GM11168 (cell line): ENCODE data around the gene CACNB4.
"Not testable (repeated sequence)": the region's sequence is repeated elsewhere in the genome, so short reads cannot be mapped to it uniquely, and the experiment has no call there.

ENCODE experiments used
- in situ Hi-C: fragments of 300-500 bp; cut with MboI; formaldehyde crosslinking; loops from one replicate; pipeline ENCODE4 v1.12.0; 2022; ENCODE audit warnings: low sequenced_read_pairs; ENCODE audit not compliant: unreplicated experiment

CACNB4 gene

DNA sequence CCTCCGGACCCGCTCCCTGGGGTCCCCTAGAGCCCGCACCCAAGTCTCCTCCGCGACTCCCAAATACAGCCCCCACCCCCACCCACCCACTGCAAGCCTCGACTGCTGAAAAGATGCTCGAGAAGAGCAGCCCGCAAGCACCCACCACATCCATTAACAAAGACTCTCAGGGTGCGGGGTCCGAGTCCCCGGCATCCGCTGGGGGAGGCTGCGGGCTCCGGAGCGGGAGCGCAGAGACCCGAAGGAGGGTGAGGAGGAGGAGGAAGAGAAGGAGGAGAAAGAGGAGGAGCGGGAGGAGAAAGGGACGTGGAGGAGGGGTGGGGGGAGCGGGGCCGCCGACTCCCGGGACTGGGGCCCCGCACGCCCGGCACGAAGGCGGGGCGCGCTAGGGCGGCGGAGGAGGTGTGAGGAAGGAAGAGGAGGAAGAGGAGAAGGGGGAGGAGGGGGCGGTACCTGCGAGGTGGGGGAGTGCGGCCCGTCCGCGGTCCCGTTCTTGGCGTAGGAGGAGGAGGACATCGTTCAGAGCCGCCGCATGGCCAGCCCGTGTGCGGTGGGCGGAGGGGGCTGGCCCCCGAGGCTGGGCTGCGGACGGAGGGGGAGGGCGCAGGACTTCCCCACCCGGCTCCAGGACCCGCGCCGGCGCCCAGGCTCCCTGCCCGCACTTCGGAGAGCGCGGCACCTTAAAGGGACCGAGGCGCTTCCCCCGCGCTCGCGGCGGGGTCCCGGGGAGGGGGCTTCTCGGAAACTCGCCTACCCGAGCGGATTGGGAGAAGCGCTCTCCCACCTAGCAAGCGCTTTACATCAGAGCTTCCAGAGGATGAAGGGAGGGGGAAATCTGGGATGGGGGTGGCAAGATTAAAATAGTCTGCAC lies at the start of gene CACNB4:
CACNB4 (minus strand) TSS at position 549 of the 871 bp plus-strand sequence.
- in situ Hi-C loops: no loop called here

DNA sequence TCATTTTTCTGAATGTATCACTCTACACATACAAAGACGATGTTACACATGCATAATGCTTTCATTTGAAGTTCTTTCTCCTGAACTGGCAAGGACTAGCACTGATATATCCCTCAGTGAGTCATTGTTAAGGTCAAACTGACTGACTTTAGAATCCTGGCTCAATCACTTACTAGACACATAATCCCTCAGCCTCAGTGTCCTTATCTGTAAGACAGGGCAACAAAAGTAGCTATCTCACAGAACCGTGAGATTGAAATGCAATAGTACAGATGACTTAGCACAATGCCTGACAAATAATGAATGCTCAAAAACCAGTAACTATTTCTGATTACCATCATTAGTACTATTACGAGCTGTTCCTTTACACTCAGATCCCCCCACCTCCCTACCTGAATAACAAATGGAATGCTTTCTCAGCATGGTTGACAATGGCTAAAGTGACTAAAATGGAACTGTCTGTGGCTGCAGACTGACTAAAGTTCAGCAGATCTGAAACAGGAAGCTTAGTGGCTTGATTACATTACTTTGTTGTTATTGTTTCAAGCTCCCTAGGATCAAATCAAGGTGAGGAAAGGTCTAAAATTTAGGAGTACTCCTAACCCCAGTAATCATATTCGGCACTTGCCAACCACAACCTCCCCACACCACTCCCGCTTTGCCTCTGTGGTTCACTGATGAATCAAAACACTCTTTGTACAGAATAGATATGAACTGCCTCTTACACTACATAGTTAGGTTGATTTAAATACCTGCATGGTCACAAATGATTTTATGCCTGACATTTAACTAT lies 35.8 kb upstream of the CACNB4 start:
- in situ Hi-C loops: no loop called here

DNA sequence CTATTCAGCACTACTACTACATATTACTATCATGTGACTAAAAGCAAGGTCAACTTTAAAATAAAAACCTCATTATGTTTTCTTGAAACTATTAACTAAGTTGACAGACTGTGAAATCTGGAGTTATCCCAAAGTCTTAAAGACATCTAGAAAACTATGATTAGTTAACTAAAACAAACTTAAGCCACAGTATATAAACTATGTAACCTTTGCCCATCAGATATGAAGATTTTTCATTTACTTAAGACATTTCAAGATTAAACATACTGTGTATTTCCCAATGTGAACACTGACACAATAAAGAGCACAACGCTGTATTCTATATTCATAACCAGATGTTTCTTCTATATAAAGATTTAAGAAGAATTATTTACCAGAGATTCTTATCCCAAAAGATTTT lies 33.5 kb upstream of the CACNB4 start:
- in situ Hi-C loops: no loop called here

DNA sequence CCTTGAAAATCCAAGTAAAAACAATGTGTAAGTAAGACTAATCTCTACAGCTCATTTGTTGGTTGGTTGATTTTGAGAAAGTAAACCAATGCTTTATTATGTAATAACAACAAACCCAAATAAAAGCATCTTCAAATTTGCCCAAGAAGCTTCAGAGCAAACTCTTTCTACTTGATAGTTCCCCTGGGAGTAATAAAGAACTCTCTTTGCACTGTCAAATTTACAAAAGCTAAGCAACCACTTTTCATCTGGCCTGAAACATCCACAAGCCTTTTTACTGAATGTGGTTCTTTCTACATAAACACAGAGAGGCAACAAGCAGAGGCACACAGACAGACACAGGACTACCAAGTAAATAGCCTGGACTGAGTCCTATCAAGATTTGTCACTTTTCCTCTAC lies 28.8 kb upstream of the CACNB4 start:
- in situ Hi-C loops: no loop called here

DNA sequence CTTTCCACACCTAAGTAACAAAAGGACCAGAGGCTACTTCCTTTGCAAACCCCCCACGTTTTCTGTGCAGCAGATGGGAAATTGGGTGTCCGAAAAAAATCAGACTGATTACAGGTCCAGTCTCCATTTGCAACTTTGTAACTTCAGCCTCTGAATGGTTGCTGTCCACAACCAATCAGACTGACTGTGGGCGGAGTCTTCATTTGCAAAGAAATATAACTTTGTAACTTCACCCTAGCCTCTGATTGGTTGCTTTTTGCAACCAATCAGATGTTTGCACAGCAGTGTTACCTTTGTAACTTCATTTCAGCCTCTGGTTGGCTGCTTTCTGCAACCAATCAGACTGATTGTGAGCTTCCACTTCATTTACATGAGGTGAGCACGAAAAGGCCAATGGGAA lies 27.8 kb upstream of the CACNB4 start:
- in situ Hi-C loops: no loop called here

DNA sequence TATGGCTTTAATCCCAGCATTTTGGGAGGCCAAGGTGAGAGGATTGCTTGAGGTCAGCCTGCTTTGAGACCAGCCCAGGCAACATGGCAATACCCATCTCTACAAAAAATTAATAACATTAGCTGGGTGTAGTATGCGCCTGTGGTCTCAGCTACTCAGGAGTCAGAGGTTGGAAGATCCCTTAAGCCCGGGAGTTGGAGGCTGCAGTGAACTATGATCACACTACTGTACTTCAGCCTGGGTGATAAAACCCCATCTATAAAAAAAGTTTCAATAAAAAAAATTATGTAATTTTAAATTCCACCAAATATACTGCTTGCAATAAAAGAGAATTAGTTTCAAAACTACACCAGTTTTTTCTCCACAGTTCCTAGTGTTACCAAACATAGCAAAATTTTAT lies 23.3 kb upstream of the CACNB4 start:
- in situ Hi-C loops: no loop called here

DNA sequence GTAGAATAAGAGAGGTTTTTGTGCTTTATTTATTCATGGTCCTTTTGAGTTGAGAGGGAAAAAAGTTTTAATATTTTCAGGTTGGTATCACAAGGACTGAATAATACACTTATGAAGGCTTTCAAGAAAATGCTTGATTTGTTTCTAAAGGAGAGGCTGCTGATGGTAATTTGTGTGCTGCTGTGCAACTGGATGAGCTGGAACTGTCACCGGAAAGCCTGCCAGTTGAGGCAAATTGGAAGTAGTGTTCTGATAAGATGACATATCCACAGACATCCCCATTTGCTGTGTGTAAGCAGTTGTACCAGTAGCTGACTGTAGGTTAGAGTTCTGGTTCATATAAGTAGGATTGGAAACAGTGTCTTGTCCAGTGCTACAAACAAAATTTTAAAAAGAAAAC lies 21.6 kb upstream of the CACNB4 start:
- in situ Hi-C loops: no loop called here

DNA sequence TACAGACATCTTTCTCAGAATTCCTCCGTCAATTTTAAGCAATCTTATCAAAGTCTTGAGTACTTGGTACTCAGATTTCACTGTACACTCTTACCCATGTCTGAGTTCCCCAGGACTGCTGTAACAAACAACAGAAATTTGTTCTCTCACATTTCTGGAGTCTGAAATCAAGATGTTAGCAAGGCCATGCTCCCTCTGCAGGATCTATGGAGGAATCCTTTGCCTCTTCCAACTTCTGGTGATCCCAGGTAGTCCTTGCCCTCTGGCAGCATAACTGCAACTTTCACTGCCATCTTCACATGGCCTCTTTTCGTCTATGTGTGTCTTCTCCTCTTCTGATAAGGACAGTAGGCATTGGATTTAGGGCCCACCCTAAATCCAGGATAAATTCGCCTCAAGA lies 17.1 kb upstream of the CACNB4 start:
- in situ Hi-C loops: no loop called here

DNA sequence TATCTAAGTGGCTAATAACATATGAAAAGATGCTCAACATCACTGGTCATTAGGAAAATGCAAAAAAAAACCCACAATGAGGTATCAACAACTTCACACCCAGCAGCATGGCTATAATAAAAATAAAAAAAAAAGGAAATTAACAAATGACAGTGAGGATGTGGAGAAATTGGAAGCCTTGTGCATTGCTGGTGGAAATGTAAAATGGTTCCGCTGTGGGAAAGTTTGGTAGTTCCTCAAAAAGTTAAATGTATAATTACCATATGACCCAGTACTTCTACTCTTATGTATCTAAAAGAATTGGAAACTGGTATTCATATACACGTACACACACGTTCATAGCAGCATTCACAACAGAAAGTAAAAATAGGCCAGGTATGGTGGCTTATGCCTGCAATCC lies 15.5 kb upstream of the CACNB4 start:
- in situ Hi-C loops: no loop called here

DNA sequence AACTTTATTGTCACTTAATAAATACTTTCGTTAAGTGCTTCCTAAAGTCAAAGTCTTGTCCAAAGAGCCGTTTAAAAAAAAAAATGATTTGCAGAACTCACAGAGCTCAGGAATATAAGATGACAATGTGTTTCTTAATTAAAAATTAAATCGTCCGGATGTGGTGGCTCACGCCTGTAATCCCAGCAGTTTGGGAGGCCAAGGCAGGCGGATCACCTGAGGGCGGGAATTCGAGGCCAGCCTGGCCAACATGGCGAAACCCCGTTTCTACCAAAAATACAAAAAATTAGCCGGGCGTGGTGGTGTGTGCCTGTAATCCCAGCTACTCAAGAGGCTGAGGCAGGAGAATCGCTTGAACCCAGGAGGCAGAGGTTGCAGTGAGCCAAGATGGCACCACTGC lies 8.3 kb upstream of the CACNB4 start:
- in situ Hi-C loops: not testable (repeated sequence)

DNA sequence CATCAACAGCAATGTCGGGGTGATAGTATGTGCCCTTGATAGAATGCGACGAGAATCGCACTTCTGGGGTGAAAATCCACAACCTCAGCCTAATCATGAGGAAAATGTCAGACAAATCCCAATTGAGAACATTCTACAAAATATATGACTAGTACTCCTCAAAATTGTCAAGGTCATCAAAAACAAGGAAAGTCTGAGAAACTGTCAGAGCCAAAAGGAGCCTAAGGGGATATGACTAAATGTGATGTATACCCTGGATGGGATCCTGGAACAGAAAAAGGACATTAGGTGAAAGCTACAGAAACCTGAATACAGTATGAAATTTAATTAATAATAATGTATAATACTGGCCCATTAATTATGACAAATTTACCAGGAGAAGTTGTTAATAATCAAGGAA lies 7.6 kb upstream of the CACNB4 start:
- in situ Hi-C loops: no loop called here

DNA sequence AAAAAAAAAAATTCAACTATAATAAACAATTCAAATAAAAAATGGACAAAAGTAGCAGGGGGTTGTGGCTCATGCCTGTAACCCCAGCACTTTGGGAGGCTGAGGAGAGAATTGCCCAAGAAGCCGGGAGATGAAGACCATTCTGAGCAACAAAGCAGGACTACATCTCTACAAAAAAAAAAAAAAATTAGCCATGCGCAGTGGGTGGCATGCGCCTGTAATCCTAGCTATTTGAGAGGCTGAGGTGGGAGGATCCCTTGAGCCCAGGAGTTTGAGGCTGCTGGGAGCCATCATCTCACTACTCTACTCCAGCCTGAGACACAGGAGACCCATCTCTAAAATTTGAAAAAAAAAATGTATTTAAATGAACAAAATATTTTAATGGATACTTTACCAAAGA lies 4.4 kb upstream of the CACNB4 start:
- in situ Hi-C loops: no loop called here

DNA sequence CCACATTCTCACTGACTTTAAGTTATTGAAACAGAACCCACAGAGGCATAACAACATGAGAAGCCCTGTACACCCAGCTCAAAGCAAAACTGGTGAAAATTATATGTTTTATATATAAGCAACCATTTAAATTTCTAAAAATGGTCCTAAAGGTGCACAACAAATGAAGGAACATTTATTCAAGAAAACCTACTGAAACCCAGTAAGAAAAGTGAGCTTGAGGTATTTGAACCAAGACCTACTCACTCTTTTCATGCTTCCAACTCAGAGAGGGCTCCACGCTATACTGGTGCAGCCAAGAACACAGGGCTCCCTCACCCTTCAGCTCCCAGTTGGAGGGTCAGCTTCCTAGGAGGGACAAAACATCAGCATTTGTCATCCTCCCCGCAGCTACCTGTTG lies 2.1 kb upstream of the CACNB4 start:
- in situ Hi-C loops: no loop called here

DNA sequence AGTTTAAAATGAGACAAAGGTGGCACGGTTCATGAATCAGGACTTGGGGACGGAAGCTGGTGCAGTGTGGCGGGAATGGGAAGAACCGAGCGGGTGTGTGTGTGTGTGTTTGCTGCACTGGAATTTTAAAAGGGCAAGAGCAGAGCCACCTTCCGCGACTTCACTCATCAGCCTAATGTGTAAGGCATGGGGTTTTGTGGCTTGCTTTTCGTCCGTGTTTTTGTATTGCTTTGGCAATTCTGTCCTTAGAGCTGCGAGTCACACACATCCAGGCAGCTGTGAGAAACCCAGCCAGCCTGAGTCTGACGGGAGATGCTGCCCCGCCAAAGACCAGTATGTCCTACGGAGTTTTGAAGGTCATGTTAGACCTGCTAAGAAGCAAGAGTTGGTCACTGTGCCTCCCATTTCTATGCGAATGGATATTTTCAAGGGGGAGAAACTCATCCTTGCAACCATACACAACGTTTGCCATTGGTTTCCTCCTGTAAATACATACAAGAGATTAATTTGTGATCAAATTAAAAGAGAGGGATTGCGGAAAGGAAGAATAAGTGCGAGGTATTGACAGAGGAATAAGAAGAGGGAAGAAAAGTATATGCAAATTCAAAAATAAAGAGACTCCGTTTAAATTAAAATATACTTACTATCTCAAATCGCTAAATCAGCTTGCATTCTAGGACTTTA lies 665 bp upstream of the CACNB4 start:
- in situ Hi-C loops: no loop called here

DNA sequence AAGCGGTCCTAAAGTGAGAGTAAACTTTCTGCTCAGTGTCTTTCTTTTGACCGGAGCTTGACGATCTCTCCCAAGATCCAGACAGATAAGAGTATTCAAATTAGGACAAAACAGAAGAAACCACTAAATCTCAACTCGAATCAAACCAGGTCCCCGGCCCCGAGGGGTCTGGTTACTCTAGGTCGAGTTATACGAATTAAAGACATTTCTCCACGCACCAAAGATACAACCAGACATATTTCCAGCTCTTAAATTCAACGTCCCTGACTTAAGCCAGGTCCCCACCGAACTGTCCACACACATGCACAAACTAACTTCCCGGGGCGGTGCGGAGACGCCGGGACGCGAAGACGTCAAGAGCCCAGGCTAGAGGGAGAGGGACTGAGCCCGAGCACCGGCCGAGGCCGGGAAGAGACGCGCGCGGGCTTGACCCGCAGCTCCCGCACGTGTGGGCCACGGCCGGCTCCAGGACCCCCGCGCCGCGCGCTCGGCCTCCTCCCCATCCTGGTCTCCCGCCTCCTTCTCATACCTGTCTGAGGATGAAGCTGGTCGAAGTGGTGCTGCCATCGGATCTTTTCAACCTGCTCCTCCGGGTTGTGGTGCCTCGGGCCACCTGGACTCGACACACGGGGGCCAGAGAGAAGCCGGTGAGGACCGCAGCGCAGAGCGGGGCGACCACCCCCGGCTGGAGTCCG lies 896 bp downstream of the CACNB4 start:
- in situ Hi-C loops: no loop called here

DNA sequence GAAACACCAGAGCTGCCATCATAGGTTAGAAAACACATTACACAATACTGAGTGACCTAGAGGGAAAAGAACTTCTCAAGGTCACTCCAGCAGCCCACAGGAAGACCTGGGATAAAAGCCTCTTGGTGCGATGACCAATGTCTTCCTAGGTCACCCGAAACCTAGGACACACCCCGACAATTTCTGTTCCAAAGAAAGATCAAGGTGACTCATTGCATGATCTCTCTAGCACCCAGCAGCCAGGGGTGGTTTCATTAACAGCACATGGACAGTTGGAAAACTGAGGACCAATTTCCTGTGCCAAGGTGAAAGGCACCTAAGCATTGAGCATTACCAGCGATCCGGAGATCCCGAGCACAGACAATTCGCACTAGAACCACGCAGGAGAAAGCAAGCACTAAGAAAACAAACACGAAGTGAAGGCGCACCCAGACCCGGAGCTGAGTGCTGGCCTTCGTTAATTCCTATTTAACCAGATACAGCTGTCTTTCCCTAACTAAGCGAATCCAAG lies 1.5 kb downstream of the CACNB4 start:
- in situ Hi-C loops: no loop called here

DNA sequence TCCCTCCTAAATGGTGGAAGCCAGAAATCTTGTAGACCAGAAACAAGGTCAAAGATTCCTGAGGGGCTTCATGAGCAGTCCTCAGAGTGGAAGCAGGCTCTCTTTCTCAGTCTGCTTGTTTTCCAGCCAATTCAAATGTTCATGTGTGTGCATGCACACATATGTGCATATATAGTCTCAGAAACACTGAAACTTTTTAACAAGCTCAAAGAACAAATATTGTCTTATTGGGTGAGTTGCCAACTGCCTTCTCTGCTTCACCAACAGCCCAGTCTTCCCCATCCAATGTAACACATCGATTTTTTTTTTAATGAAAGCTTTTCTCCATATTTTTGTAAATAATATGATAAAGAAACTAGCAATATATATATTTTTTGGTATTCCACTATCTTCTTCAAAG lies 3.7 kb downstream of the CACNB4 start:
- in situ Hi-C loops: no loop called here

DNA sequence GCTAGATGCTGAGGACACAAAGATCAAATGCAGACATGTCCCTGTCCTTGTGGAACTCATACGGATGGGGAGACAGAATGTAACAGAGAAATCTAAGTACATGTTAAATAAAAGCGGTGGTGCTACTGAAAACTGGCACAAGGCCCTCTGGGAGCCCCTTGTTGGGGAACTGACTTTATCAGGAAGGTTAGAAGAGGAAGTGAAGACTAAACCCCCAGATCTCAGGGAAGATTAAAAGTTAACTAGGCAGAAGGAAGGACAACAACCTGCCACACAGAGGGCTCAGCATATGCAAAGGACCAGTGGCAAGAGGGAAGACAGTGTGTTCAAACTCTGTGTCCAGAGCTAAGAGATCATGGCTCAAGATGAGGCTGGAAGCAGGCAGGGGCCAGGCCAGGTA lies 4.8 kb downstream of the CACNB4 start:
- in situ Hi-C loops: no loop called here

DNA sequence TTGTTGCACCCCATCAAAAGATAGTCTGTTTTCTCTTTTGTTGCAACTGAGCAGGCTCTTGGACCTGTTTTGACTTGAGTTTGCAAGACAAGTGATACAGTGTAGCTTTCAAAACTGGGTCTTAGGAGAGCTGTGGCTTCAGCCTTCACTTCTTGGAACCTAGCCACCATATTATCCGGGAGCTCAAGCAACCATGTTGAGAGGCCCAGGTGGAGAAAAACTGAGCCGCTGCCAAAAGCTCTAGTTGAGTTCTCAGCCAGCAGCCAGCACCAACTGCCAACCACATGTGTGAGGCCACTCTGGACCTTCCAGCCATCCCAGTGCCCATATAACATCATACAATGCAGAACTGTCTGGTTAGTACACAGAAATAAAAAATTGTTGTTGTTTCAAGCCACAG lies 5.4 kb downstream of the CACNB4 start:
- in situ Hi-C loops: no loop called here

DNA sequence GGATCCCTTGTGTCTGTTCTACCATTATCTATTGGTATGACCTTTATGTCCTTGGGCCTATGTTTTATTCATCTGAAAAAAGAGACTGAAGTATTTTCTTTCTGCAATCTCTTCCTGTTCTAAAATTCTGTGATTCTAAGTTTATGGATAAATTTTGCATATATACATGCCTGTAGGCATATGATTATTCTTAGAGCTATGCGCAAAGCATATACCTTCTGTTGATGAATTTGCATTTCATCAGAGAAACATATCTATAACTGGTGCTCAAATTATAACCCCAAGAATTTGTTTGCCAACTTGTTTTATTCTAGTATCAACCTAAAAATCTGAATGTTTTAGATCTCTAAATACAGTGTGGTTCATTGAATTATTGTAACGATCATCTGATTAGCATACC lies 6.7 kb downstream of the CACNB4 start:
- in situ Hi-C loops: no loop called here
